ENCODE results near the gene FUZ. TPM values are rescaled to one million over a fixed set of nuclear protein-coding genes. Genes with fewer than 3 reads are reported as not detected.

FUZ gene
- total and polyA plus RNA-seq, 2 donors (not counting 1 experiment from before 2014, with no cell fraction given): 30.2 to 31.5 TPM

DNA sequence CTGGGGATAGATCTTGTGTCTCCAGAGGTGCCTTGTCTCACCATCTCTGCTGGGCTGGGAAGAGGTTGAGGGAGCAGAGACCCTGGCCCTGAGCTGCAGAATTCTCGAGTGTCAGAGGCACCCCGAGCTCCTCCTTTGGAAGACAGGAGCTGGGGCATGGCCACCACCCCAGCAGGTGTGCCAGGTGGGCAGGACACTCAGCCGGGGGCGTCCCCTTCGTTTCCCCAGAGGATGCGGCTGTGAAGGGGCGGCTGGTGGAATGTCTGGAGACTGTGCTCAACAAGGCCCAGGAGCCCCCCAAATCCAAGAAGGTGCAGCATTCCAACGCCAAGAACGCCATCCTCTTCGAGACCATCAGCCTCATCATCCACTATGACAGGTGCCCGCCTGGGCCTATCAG, 14.5 kb downstream of the FUZ start:
- Mint-ChIP-seq H3K4me1 (no peaks in the 10 kb centered on the region), H3K27me3 (no peaks in the 10 kb centered on the region), H3K27ac (no peak overlapping the region), H3K4me3 (no peak overlapping the region), H3K9me3 (ENCODE audit: insufficient read depth) (no peaks in the 10 kb centered on the region)
- TF ChIP-seq EZH2 (IDR thresholded peaks at IDR 0.05; ENCODE audit: borderline replicate concordance, insufficient read depth, low read depth, low read length, poor library complexity, severe bottlenecking): no peak
- TF ChIP-seq, protein P1, sequence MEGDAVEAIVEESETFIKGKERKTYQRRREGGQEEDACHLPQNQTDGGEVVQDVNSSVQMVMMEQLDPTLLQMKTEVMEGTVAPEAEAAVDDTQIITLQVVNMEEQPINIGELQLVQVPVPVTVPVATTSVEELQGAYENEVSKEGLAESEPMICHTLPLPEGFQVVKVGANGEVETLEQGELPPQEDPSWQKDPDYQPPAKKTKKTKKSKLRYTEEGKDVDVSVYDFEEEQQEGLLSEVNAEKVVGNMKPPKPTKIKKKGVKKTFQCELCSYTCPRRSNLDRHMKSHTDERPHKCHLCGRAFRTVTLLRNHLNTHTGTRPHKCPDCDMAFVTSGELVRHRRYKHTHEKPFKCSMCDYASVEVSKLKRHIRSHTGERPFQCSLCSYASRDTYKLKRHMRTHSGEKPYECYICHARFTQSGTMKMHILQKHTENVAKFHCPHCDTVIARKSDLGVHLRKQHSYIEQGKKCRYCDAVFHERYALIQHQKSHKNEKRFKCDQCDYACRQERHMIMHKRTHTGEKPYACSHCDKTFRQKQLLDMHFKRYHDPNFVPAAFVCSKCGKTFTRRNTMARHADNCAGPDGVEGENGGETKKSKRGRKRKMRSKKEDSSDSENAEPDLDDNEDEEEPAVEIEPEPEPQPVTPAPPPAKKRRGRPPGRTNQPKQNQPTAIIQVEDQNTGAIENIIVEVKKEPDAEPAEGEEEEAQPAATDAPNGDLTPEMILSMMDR (IDR thresholded peaks at IDR 0.05): no peak
- Histone ChIP-seq H3K36me3 (replicated peaks in 1 of 2; ENCODE audit: control extremely low read depth in 1 of 2, control insufficient read depth in 1 of 2, extremely low read depth in 1 of 2, insufficient read depth in 2 of 2, low read length in 1 of 2) (peaks cover 0 to 84% of the 10 kb centered on the region in 2 experiments), H3K79me2 (ENCODE audit: control insufficient read depth, insufficient read depth, low read length) (no peaks in the 10 kb centered on the region), H3K27ac (ENCODE audit: low read length in 2 of 2) (no peak overlapping the region), H4K20me1 (ENCODE audit: control insufficient read depth, insufficient read depth, low read length, poor library complexity, severe bottlenecking) (no peaks in the 10 kb centered on the region), H3K9me3 (ENCODE audit: control extremely low read depth in 1 of 3, control insufficient read depth in 2 of 3, insufficient read depth in 1 of 3, low read length in 2 of 3) (peaks cover 0 to 3% (median 0%) of the 10 kb centered on the region in 3 donors), H2AFZ (ENCODE audit: insufficient read depth, low read depth, low read length, poor library complexity, severe bottlenecking) (no peak overlapping the region), H3K4me3 (ENCODE audit: control extremely low read depth in 1 of 5, extremely low read depth in 1 of 5, insufficient read depth in 1 of 5, low read depth in 2 of 5, low read length in 4 of 5) (no peak overlapping the region), H3K4me2 (replicated peaks; ENCODE audit: low read depth, low read length, poor library complexity, severe bottlenecking) (no peak overlapping the region), H3K9ac (ENCODE audit: low read length) (no peak overlapping the region), H3K27me3 (replicated peaks in 1 of 4; ENCODE audit: control extremely low read depth in 1 of 4, control insufficient read depth in 3 of 4, insufficient read depth in 4 of 4, low read length in 3 of 4) (no peaks in the 10 kb centered on the region), H3K4me1 (ENCODE audit: control insufficient read depth in 2 of 2, insufficient read depth in 2 of 2, low read length in 2 of 2) (no peaks in the 10 kb centered on the region)
- no peak for DNase-seq
- ChIA-PET POLR2A (no interaction called here), CTCF (interaction anchor here (0.6 kb wide), 1 partner anchor 712 kb away, joined by 3 read pairs; no protein-coding TSS in a partner anchor)
- no peak for ATAC-seq (ENCODE audit: low read depth)
- intact Hi-C loops (cut with micrococcal nuclease): no loop called here
- WGBS (ENCODE audit: insufficient coverage): 92% methylated on average over 9 of the region's 11 CpGs

DNA sequence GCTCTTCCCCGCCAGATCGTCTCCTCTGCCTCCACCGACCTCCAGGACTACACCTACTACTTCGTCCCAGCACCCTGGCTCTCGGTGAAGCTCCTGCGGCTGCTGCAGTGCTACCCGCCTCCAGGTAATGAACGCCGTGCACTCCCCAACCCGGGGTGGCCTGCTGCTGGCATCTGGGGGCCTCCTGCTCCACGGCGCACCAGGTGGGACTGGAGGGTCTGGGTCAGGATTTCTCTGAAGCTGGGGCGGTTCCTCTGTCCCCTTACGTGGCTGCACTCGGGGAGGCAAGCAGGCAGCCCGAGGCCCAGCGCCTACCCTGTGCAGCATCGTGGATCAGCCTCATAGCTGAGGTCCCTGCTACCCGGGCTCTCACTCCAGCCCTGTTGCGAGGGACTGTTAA, 17.5 kb downstream of the FUZ start:
- Mint-ChIP-seq H3K4me3 (no peak overlapping the region), H3K27me3 (no peaks in the 10 kb centered on the region), H3K9me3 (ENCODE audit: insufficient read depth) (no peaks in the 10 kb centered on the region), H3K4me1 (no peaks in the 10 kb centered on the region), H3K27ac (no peak overlapping the region)
- ATAC-seq (ENCODE audit: low read depth) (no peak), DNase-seq (no peak)
- no peak overlapping the region for H3K27ac ChIP-seq (ENCODE audit: low read length in 2 of 2)
- POLR2A ChIA-PET: no interaction called here
- no peaks in the 10 kb centered on the region for H4K20me1 ChIP-seq (ENCODE audit: control insufficient read depth, insufficient read depth, low read length, poor library complexity, severe bottlenecking)
- intact Hi-C loops (cut with micrococcal nuclease): no loop called here
- H3K4me3 ChIP-seq (ENCODE audit: control extremely low read depth in 1 of 5, extremely low read depth in 1 of 5, insufficient read depth in 1 of 5, low read depth in 2 of 5, low read length in 4 of 5): no peak overlapping the region
- no peak overlapping the region for H2AFZ ChIP-seq (ENCODE audit: insufficient read depth, low read depth, low read length, poor library complexity, severe bottlenecking)
- H3K9ac ChIP-seq (ENCODE audit: low read length): no peak overlapping the region
- no peaks in the 10 kb centered on the region for H3K27me3 ChIP-seq (replicated peaks in 1 of 4; ENCODE audit: control extremely low read depth in 1 of 4, control insufficient read depth in 3 of 4, insufficient read depth in 4 of 4, low read length in 3 of 4)
- peaks cover 0 to 86% of the 10 kb centered on the region in 2 experiments for H3K36me3 ChIP-seq (replicated peaks in 1 of 2; ENCODE audit: control extremely low read depth in 1 of 2, control insufficient read depth in 1 of 2, extremely low read depth in 1 of 2, insufficient read depth in 2 of 2, low read length in 1 of 2)
- WGBS (ENCODE audit: insufficient coverage): 98% methylated on average over 20 of the region's 20 CpGs
- H3K9me3 ChIP-seq (ENCODE audit: control extremely low read depth in 1 of 3, control insufficient read depth in 2 of 3, insufficient read depth in 1 of 3, low read length in 2 of 3): peaks cover 0 to 3% (median 0%) of the 10 kb centered on the region in 3 donors
- CTCF ChIA-PET: no interaction called here
- no peaks in the 10 kb centered on the region for H3K79me2 ChIP-seq (ENCODE audit: control insufficient read depth, insufficient read depth, low read length)
- TF ChIP-seq, protein P1 (IDR thresholded peaks at IDR 0.05): no peak
- TF ChIP-seq EZH2 (IDR thresholded peaks at IDR 0.05; ENCODE audit: borderline replicate concordance, insufficient read depth, low read depth, low read length, poor library complexity, severe bottlenecking): no peak
- H3K4me2 ChIP-seq (replicated peaks; ENCODE audit: low read depth, low read length, poor library complexity, severe bottlenecking): no peak overlapping the region
- H3K4me1 ChIP-seq (ENCODE audit: control insufficient read depth in 2 of 2, insufficient read depth in 2 of 2, low read length in 2 of 2): no peaks in the 10 kb centered on the region
